Body of pancreas (tissue), 4 donors: ENCODE measurements around the gene DNAI2. TPM values are rescaled to one million over a fixed set of nuclear protein-coding genes. Genes with fewer than 3 reads are reported as not detected.

Source experiments
- ATAC-seq: fragments of 150-250 bp; one replicate; pipeline ENCODE4 v1.9.1; 2016
- DNase-seq, 4 donors: peaks; one replicate each; pipeline ENCODE4 v3.0.0-alpha.2; 2019
- H3K27ac ChIP-seq, 4 donors: fragments of 200-600 bp; sonication (generic); 1 replicate in 3 of 4; 2 replicates in 1 of 4; pipeline versions ENCODE4 v1.5.1 to v1.6.1; 2016 to 2019; ENCODE audit warnings: mild to moderate bottlenecking in 1 of 4, mixed read lengths in 1 of 4, moderate library complexity in 1 of 4
- H3K27me3 ChIP-seq, 2 donors: fragments of 200-600 bp; sonication (generic); one replicate each; pipeline ENCODE4 v1.6.0; 2016; ENCODE audit warnings: mild to moderate bottlenecking in 1 of 2
- H3K36me3 ChIP-seq, 2 donors: fragments of 200-600 bp; sonication (generic); replicated peaks in 1 of 2; 2 replicates each; pipeline ENCODE4 v1.5.1; 2016; ENCODE audit warnings: low read depth in 2 of 2; ENCODE audit not compliant: insufficient read depth in 1 of 2
- H3K4me1 ChIP-seq: fragments of 200-600 bp; sonication (generic); one replicate; pipeline ENCODE4 v1.6.0; 2016
- H3K4me3 ChIP-seq, 2 donors: fragments of 200-600 bp; sonication (generic); 1 replicate in 1 of 2; 2 replicates in 1 of 2; pipeline ENCODE4 v1.5.1; 2016 to 2019
- H3K9me3 ChIP-seq, 3 donors: fragments of 200-600 bp; sonication (generic); 1 replicate in 2 of 3; 2 replicates in 1 of 3; pipeline ENCODE4 v1.5.1; 2016
- POLR2A ChIP-seq, 3 donors: fragments of 450-650 bp; IDR thresholded peaks; one replicate each; pipeline ENCODE4 v1.6.1; 2016; ENCODE audit warnings: antibody characterized with exemption in 3 of 3, mild to moderate bottlenecking in 2 of 3
- WGBS, 2 donors: methylation state at CpG; one replicate each; pipeline ENCODE4 v1.1.5; 2017; 5-methylcytosine and 5-hydroxymethylcytosine counted together
- intact Hi-C: fragments of 100-400 bp; cut with DNase I; formaldehyde crosslinking; loops from one replicate; pipeline ENCODE4 v1.15.1; 2023
- total RNA-seq, 2 donors: library from RNA; depleted of rRNA; stranded (reverse); fragments of >200 nt; gene quantifications; one replicate each; pipeline ENCODE4 v1.1.0, GENCODE V29; 2016
- TF ChIP-seq, protein P1 (sequence below), 7 experiments: fragments of 450-650 bp in 4 of 7; fragments of 200-600 bp in 3 of 7; sonication (generic) in 3 of 7; IDR thresholded peaks; one replicate each; pipeline ENCODE4 v1.5.1; 2016 to 2019; ENCODE audit warnings: antibody characterized with exemption in 7 of 7

Gene DNAI2
- total RNA-seq, 2 donors from 2014 or later: not detected

DNA sequence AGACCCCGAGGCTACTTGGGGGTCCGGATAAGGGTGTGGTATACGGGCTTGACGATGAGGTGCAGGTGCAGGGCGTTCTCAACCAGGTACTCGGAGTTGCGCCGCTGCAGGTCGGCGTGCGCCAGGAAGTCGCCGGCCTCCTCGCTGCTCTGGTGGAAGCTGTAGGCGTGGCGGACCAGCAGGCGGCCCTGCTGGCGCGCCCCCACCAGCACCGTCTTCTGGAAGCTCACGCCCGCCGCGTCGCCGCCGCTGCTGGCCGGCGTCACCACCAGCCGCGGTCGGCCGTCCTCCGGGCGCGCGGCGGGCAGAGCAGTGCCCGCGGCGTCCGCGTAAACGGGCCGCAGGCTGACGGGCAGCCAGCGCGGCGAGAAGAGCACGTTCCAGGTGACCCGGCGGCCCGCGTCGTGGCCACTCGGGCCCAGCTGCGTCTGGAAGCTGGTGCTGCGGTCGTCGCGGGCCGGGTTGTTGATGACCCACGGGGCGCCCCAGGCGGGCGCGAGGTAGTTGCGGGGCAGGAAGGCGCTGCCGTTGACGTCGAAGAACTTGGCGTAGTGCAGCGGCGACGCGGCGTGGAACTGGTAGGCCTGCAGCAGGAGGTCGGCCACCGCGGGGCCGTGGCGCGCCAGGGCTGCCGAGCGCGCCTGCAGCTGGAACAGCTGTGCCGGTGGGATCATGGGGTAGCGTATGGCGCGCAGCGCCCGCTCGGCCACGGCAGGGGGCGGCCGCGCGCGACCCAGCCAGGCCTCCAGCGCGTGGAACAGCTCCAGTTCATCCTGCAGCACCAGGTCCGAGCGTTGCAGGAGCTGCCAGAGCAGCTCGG is 82.8 kb downstream of the DNAI2 start:
- DNase-seq (peak in 1 of 4 donors; percentile 23), ATAC-seq (no peak)
- intact Hi-C loops: loop anchor here (10.0 kb wide), 1 partner anchor 152 kb away; the partner anchor contains the start of gene RPL38
- no peak for TF ChIP-seq POLR2A (IDR thresholded peaks at IDR 0.05)
- TF ChIP-seq, protein P1, sequence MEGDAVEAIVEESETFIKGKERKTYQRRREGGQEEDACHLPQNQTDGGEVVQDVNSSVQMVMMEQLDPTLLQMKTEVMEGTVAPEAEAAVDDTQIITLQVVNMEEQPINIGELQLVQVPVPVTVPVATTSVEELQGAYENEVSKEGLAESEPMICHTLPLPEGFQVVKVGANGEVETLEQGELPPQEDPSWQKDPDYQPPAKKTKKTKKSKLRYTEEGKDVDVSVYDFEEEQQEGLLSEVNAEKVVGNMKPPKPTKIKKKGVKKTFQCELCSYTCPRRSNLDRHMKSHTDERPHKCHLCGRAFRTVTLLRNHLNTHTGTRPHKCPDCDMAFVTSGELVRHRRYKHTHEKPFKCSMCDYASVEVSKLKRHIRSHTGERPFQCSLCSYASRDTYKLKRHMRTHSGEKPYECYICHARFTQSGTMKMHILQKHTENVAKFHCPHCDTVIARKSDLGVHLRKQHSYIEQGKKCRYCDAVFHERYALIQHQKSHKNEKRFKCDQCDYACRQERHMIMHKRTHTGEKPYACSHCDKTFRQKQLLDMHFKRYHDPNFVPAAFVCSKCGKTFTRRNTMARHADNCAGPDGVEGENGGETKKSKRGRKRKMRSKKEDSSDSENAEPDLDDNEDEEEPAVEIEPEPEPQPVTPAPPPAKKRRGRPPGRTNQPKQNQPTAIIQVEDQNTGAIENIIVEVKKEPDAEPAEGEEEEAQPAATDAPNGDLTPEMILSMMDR (IDR thresholded peaks at IDR 0.05): no peak
- no peaks in the 10 kb centered on the region for H3K9me3 ChIP-seq
- H3K27me3 ChIP-seq: peaks cover 0 to 26% of the 10 kb centered on the region in 2 donors
- H3K4me3 ChIP-seq: no peak overlapping the region
- 3% methylated on average over 87 of the region's 105 CpGs; no CpG with 5 or more reads in 1 of the 2 donors for WGBS, 2 donors
- H3K4me1 ChIP-seq: peaks cover 24% of the 10 kb centered on the region
- H3K36me3 ChIP-seq: no peaks in the 10 kb centered on the region
- H3K27ac ChIP-seq: no peak overlapping the region

GRCh38 chr17:74357466-74357809 is 83.4 kb downstream of the DNAI2 start:
- H3K27ac ChIP-seq: no peak overlapping the region
- H3K4me1 ChIP-seq: peaks cover 26% of the 10 kb centered on the region
- intact Hi-C loops: loop anchor here (10.0 kb wide), 1 partner anchor 153 kb away; the partner anchor contains the start of gene RPL38
- DNase-seq (no peak), ATAC-seq (no peak)
- no peaks in the 10 kb centered on the region for H3K36me3 ChIP-seq
- H3K9me3 ChIP-seq: no peaks in the 10 kb centered on the region
- H3K27me3 ChIP-seq: peaks cover 0 to 26% of the 10 kb centered on the region in 2 donors
- no peak overlapping the region for H3K4me3 ChIP-seq
- no peak for TF ChIP-seq POLR2A (IDR thresholded peaks at IDR 0.05)
- TF ChIP-seq, protein P1 (IDR thresholded peaks at IDR 0.05): no peak
- 0 to 19% methylated on average over 1 to 25 of the region's 32 CpGs for WGBS, 2 donors

DNA sequence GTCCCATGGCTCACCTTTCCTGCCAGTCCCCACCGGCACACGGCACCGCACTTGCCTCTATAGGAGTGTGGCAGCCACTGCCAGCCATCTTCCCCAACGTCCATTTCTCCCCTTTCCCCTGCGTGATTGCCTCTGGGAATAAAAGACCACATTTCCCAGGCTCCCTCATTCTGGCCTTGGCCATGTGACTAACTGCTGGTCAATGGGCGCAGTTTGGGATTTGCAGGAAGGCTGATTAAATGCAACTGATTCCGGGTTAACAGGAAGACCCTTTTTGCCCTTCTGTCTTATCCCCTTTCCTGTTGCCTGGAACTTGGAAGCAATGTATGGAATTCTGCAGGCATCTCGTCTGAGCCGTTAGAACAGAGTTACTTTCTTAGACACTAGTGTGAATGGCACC is 84.7 kb downstream of the DNAI2 start:
- 63 to 66% methylated on average over 9 of the region's 9 CpGs for WGBS, 2 donors
- Histone ChIP-seq H3K27me3 (peaks cover 0 to 26% of the 10 kb centered on the region in 2 donors), H3K9me3 (no peaks in the 10 kb centered on the region), H3K27ac (no peak overlapping the region), H3K4me1 (peaks cover 26% of the 10 kb centered on the region), H3K36me3 (no peaks in the 10 kb centered on the region), H3K4me3 (no peak overlapping the region)
- DNase-seq (no peak), ATAC-seq (no peak)
- TF ChIP-seq, protein P1 (IDR thresholded peaks at IDR 0.05): no peak
- intact Hi-C loops: loop anchor here (10.0 kb wide), 1 partner anchor 154 kb away; the partner anchor contains the start of gene RPL38

DNA sequence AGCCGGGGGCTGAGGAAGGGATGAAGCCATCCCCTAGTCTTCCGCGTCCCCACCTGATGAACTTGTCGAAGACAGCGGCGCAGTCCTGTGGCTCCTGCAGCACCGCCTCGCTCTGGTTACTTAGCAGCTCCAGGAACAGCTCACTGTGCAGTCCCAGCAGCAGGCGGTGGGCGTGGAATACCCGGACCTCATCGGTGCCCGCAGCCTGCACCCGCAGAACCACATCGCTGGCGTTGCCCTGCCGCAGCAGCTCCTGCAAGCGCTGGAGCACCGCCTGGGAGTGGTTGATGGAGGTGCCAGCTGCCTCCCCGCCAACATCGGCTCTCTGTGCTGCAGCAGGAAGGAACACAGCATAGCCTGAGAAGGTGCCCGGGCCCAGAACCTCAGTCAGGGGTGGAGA is 85.9 kb downstream of the DNAI2 start:
- intact Hi-C loops: loop anchor here (10.0 kb wide), 1 partner anchor 155 kb away; the partner anchor contains the start of gene RPL38
- 78 to 88% methylated on average over 7 to 22 of the region's 22 CpGs for WGBS, 2 donors
- ATAC-seq: no peak
- TF ChIP-seq POLR2A (IDR thresholded peaks at IDR 0.05): no peak
- TF ChIP-seq, protein P1 (IDR thresholded peaks at IDR 0.05): no peak
- Histone ChIP-seq H3K9me3 (no peaks in the 10 kb centered on the region), H3K27ac (no peak overlapping the region), H3K36me3 (no peaks in the 10 kb centered on the region), H3K27me3 (peaks cover 0 to 26% of the 10 kb centered on the region in 2 donors), H3K4me1 (peaks cover 26% of the 10 kb centered on the region), H3K4me3 (no peak overlapping the region)
- no peak for DNase-seq
